ENCODE data around the gene ZNF438. TPM values are rescaled to one million over a fixed set of nuclear protein-coding genes. Genes with fewer than 3 reads are reported as not detected.

The ZNF438 gene
- total and polyA plus RNA-seq, 10 of the 15 experiments (the other 5 are each of a cell fraction or from before 2014, with no cell fraction given), result 0.93 to 5.2 (median 1.9) TPM

- no peaks in the 10 kb centered on the region for H3K4me1 ChIP-seq (ENCODE audit: control insufficient read depth, insufficient read depth, low read length)
- intact Hi-C loops (cut with micrococcal nuclease; ENCODE audit: unreplicated experiment), result no loop called here
- no peak overlapping the region for H2AFZ ChIP-seq (ENCODE audit: control insufficient read depth, low read depth, low read length)
- FAIRE-seq (no peak), DNase-seq (ENCODE audit: low read depth, low spot score) (no peak), ATAC-seq (no peak)
- no peak overlapping the region for H3K4me2 ChIP-seq (ENCODE audit: control insufficient read depth, insufficient read depth)
- no peak overlapping the region for H3K27ac ChIP-seq (ENCODE audit: control insufficient read depth, insufficient read depth)
- in situ Hi-C loops (cut with MboI), result no loop called here
- no peaks in the 10 kb centered on the region for H4K20me1 ChIP-seq (ENCODE audit: control insufficient read depth, insufficient read depth)
- WGBS (ENCODE audit: insufficient coverage, insufficient replicate concordance, low lambda C conversion rate, missing lambda C conversion rate), result 45% methylated on average over 5 of the region's 5 CpGs
- no TSS peak for BruUV-seq (replicated peaks)
- no peak overlapping the region for H3K9ac ChIP-seq (ENCODE audit: control insufficient read depth, insufficient read depth, low read length)
- H3K36me3 ChIP-seq (ENCODE audit: control insufficient read depth in 2 of 2, insufficient read depth in 2 of 2, low read length in 1 of 2), result no peaks in the 10 kb centered on the region
- no peaks in the 10 kb centered on the region for H3K9me3 ChIP-seq (replicated peaks; ENCODE audit: control insufficient read depth, insufficient read depth, low read length)
- POLR2A ChIA-PET, result interaction anchor here (0.9 kb wide), 1 partner anchor 188 kb away, joined by 4 read pairs; no protein-coding TSS in a partner anchor
- SMC1A ChIA-PET (ENCODE audit: uncharacterized antibody, unreplicated experiment), result no interaction called here
- RAD21 ChIA-PET (ENCODE audit: unreplicated experiment), result no interaction called here
- H3K79me2 ChIP-seq (ENCODE audit: control insufficient read depth, insufficient read depth, low read length), result no peaks in the 10 kb centered on the region
- CTCF ChIA-PET, result interaction anchor here (0.7 kb wide), 1 partner anchor 59 kb away, joined by 3 read pairs; no protein-coding TSS in a partner anchor
- no peaks in the 10 kb centered on the region for H3K27me3 ChIP-seq (replicated peaks in 1 of 2; ENCODE audit: control insufficient read depth in 2 of 2, insufficient read depth in 2 of 2, low read length in 1 of 2)
- no peak overlapping the region for H3K4me3 ChIP-seq
- TF ChIP-seq IKZF2 (IDR thresholded peaks at IDR 0.05) (no peak), SIX5 (IDR thresholded peaks at IDR 0.05; ENCODE audit: low read depth, low read length, severe bottlenecking) (no peak), CBX3 (IDR thresholded peaks at IDR 0.05; ENCODE audit: borderline replicate concordance, low read depth) (no peak)
These were observed 221.2 kb downstream of the ZNF438 start for GRCh38 chr10:30810416-30810815.

DNA sequence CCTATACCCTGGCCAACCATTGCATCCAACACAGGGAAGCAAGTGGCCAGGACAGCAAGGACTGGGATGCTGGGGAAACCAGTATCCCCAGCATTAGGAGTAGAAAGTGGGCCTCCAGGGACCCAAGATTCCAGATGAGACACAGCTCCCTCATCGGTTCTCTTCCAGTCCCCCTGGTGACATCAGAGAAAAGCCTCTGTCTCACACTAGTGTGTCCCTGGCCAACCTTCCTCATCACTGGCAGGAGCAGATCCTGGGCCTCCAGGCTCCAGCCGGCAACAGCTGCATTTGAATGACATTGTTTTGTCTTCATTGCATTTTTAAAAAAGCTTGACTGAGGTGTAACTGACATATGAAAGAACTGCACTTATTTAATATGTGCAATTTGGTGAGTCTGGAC lies 224.8 kb downstream of the ZNF438 start:
- FAIRE-seq (no peak), ATAC-seq (no peak), DNase-seq (ENCODE audit: low read depth, low spot score) (no peak)
- SMC1A ChIA-PET (ENCODE audit: uncharacterized antibody, unreplicated experiment), result no interaction called here
- Histone ChIP-seq H3K4me1 (ENCODE audit: control insufficient read depth, insufficient read depth, low read length) (no peaks in the 10 kb centered on the region), H3K27ac (ENCODE audit: control insufficient read depth, insufficient read depth) (no peak overlapping the region), H3K4me3 (no peak overlapping the region), H3K9me3 (replicated peaks; ENCODE audit: control insufficient read depth, insufficient read depth, low read length) (no peaks in the 10 kb centered on the region), H3K4me2 (ENCODE audit: control insufficient read depth, insufficient read depth) (no peak overlapping the region), H3K9ac (ENCODE audit: control insufficient read depth, insufficient read depth, low read length) (no peak overlapping the region), H3K27me3 (replicated peaks in 1 of 2; ENCODE audit: control insufficient read depth in 2 of 2, insufficient read depth in 2 of 2, low read length in 1 of 2) (no peaks in the 10 kb centered on the region), H3K79me2 (ENCODE audit: control insufficient read depth, insufficient read depth, low read length) (no peaks in the 10 kb centered on the region), H2AFZ (ENCODE audit: control insufficient read depth, low read depth, low read length) (no peak overlapping the region), H4K20me1 (ENCODE audit: control insufficient read depth, insufficient read depth) (no peaks in the 10 kb centered on the region), H3K36me3 (ENCODE audit: control insufficient read depth in 2 of 2, insufficient read depth in 2 of 2, low read length in 1 of 2) (no peaks in the 10 kb centered on the region)
- no TSS peak for BruUV-seq (replicated peaks)
- 100% methylated on average over 2 of the region's 2 CpGs for WGBS (ENCODE audit: insufficient coverage, insufficient replicate concordance, low lambda C conversion rate, missing lambda C conversion rate)
- POLR2A ChIA-PET, result no interaction called here
- in situ Hi-C loops (cut with MboI) (no loop called here), intact Hi-C loops (cut with micrococcal nuclease; ENCODE audit: unreplicated experiment) (no loop called here)
- RAD21 ChIA-PET (ENCODE audit: unreplicated experiment), result no interaction called here
- CTCF ChIA-PET, result interaction anchor here (1.0 kb wide), 1 partner anchor 136 kb away, joined by 4 read pairs; no protein-coding TSS in a partner anchor
- TF ChIP-seq NBN (IDR thresholded peaks at IDR 0.05) (no peak), SPI1 (IDR thresholded peaks at IDR 0.05; ENCODE audit: borderline replicate concordance, insufficient read depth, low read depth, low read length) (no peak), POLR2AphosphoS5 (IDR thresholded peaks at IDR 0.05; ENCODE audit: low read length) (no peak), GATAD2B (conservative IDR thresholded peaks at IDR 0.05; ENCODE audit: low read depth) (no peak), CBX3 (IDR thresholded peaks at IDR 0.05; ENCODE audit: borderline replicate concordance, low read depth) (no peak), TCF3 (IDR thresholded peaks at IDR 0.05; ENCODE audit: borderline replicate concordance, insufficient read depth, low read depth, low read length) (no peak)
